ENCODE measurements around the gene TTC4. TPM values are rescaled to one million over a fixed set of nuclear protein-coding genes. Genes with fewer than 3 reads are reported as not detected.

TTC4 gene
- polyA plus RNA-seq, 1 donor from 2014 or later = 22.5 TPM

- H3K9me2 ChIP-seq (ENCODE audit: insufficient read depth, low read length) = no peaks in the 10 kb centered on the region
- H3K79me2 ChIP-seq (replicated peaks; ENCODE audit: insufficient read depth, low read length) = no peaks in the 10 kb centered on the region
- no peaks in the 10 kb centered on the region for H3K9me3 ChIP-seq (ENCODE audit: low read length)
- H3K9ac ChIP-seq (ENCODE audit: low read length) = no peak overlapping the region
- no peak overlapping the region for H2AFZ ChIP-seq (ENCODE audit: low read depth, low read length)
- H3F3A ChIP-seq (ENCODE audit: insufficient read depth, low read length, poor library complexity, severe bottlenecking) = no peaks in the 10 kb centered on the region
- H3K4me3 ChIP-seq (ENCODE audit: low read length) = no peak overlapping the region
- no peaks in the 10 kb centered on the region for H3K27me3 ChIP-seq (ENCODE audit: insufficient read depth, low read depth, low read length)
- no peaks in the 10 kb centered on the region for H3K36me3 ChIP-seq (ENCODE audit: insufficient read depth, low read length)
- H3K27ac ChIP-seq (ENCODE audit: low read length) = no peak overlapping the region
- H3K4me2 ChIP-seq (ENCODE audit: low read length) = no peak overlapping the region
- H4K20me1 ChIP-seq (ENCODE audit: insufficient read depth) = no peaks in the 10 kb centered on the region
- TF ChIP-seq TAF1 (IDR thresholded peaks at IDR 0.05; ENCODE audit: low read depth) = no peak
- no peak for TF ChIP-seq EP300 (conservative IDR thresholded peaks at IDR 0.05; ENCODE audit: poor library complexity, severe bottlenecking)
- TF ChIP-seq MXI1 (conservative IDR thresholded peaks at IDR 0.05; ENCODE audit: poor library complexity, severe bottlenecking) = no peak
- TF ChIP-seq RAD21 (conservative IDR thresholded peaks at IDR 0.05) = no peak
These were observed 39.0 kb downstream of the TTC4 start for GRCh38 chr1:54754486-54755285.

- H3K9me3 ChIP-seq (ENCODE audit: low read length) = no peaks in the 10 kb centered on the region
- no peak overlapping the region for H2AFZ ChIP-seq (ENCODE audit: low read depth, low read length)
- no peaks in the 10 kb centered on the region for H3K36me3 ChIP-seq (ENCODE audit: insufficient read depth, low read length)
- no peaks in the 10 kb centered on the region for H3F3A ChIP-seq (ENCODE audit: insufficient read depth, low read length, poor library complexity, severe bottlenecking)
- TF ChIP-seq TAF1 (IDR thresholded peaks at IDR 0.05; ENCODE audit: low read depth) (no peak), POLR2AphosphoS5 (IDR thresholded peaks at IDR 0.05) (no peak), REST (IDR thresholded peaks at IDR 0.05; ENCODE audit: borderline replicate concordance) (no peak), MXI1 (conservative IDR thresholded peaks at IDR 0.05; ENCODE audit: poor library complexity, severe bottlenecking) (no peak)
- no peaks in the 10 kb centered on the region for H4K20me1 ChIP-seq (ENCODE audit: insufficient read depth)
- no peak overlapping the region for H3K9ac ChIP-seq (ENCODE audit: low read length)
- no peak overlapping the region for H3K27ac ChIP-seq (ENCODE audit: low read length)
- H3K27me3 ChIP-seq (ENCODE audit: insufficient read depth, low read depth, low read length) = no peaks in the 10 kb centered on the region
- no peaks in the 10 kb centered on the region for H3K9me2 ChIP-seq (ENCODE audit: insufficient read depth, low read length)
- no peak overlapping the region for H3K4me2 ChIP-seq (ENCODE audit: low read length)
- H3K4me3 ChIP-seq (ENCODE audit: low read length) = no peak overlapping the region
- H3K79me2 ChIP-seq (replicated peaks; ENCODE audit: insufficient read depth, low read length) = no peaks in the 10 kb centered on the region
These were observed 42.2 kb downstream of the TTC4 start for GRCh38 chr1:54757833-54758232.

- Histone ChIP-seq H3K36me3 (ENCODE audit: insufficient read depth, low read length) (no peaks in the 10 kb centered on the region), H4K20me1 (ENCODE audit: insufficient read depth) (no peaks in the 10 kb centered on the region), H3K27me3 (ENCODE audit: insufficient read depth, low read depth, low read length) (no peaks in the 10 kb centered on the region), H3K9ac (ENCODE audit: low read length) (no peak overlapping the region), H3K9me2 (ENCODE audit: insufficient read depth, low read length) (no peaks in the 10 kb centered on the region), H3F3A (ENCODE audit: insufficient read depth, low read length, poor library complexity, severe bottlenecking) (no peaks in the 10 kb centered on the region), H3K27ac (ENCODE audit: low read length) (no peak overlapping the region), H3K79me2 (replicated peaks; ENCODE audit: insufficient read depth, low read length) (peaks cover 9% of the 10 kb centered on the region), H3K4me2 (ENCODE audit: low read length) (no peak overlapping the region), H2AFZ (ENCODE audit: low read depth, low read length) (no peak overlapping the region), H3K9me3 (ENCODE audit: low read length) (no peaks in the 10 kb centered on the region), H3K4me3 (ENCODE audit: low read length) (no peak overlapping the region)
- TF ChIP-seq SMC3 (conservative IDR thresholded peaks at IDR 0.05; ENCODE audit: poor library complexity) (no peak), MXI1 (conservative IDR thresholded peaks at IDR 0.05; ENCODE audit: poor library complexity, severe bottlenecking) (no peak), REST (IDR thresholded peaks at IDR 0.05; ENCODE audit: borderline replicate concordance) (no peak), EP300 (conservative IDR thresholded peaks at IDR 0.05; ENCODE audit: poor library complexity, severe bottlenecking) (no peak), RAD21 (conservative IDR thresholded peaks at IDR 0.05) (no peak), CTCF (IDR thresholded peaks at IDR 0.05; ENCODE audit: poor library complexity, severe bottlenecking) (no peak), POLR2AphosphoS5 (IDR thresholded peaks at IDR 0.05) (no peak), TAF1 (IDR thresholded peaks at IDR 0.05; ENCODE audit: low read depth) (no peak), EZH2 (IDR thresholded peaks at IDR 0.05; ENCODE audit: borderline replicate concordance, insufficient read depth, low read length, poor library complexity, severe bottlenecking) (no peak)
These were observed 43.2 kb downstream of the TTC4 start for GRCh38 chr1:54758678-54759348.
